ENCODE data around the gene DYSF.
"Not testable (repeated sequence)": the region's sequence is repeated elsewhere in the genome, so short reads cannot be mapped to it uniquely, and the experiment has no call there.

The DYSF gene

GRCh38 chr2:71484354-71484753 lies 31.0 kb downstream of the DYSF start:
- H3K4me3 ChIP-seq (ENCODE audit: low read depth, low read length): no peak overlapping the region
- no peak for DNase-seq (ENCODE audit: low read depth)
- in situ Hi-C loops (cut with HindIII; ENCODE audit: low sequenced_read_pairs): no loop called here
- TF ChIP-seq CTCF (IDR thresholded peaks at IDR 0.05; ENCODE audit: low read depth, low read length, missing control alignments): no peak

- no peak for TF ChIP-seq CTCF (IDR thresholded peaks at IDR 0.05; ENCODE audit: low read depth, low read length, missing control alignments)
- no peak for DNase-seq (ENCODE audit: low read depth)
- no peak overlapping the region for H3K4me3 ChIP-seq (ENCODE audit: low read depth, low read length)
- in situ Hi-C loops (cut with HindIII; ENCODE audit: low sequenced_read_pairs): no loop called here
Observed at GRCh38 chr2:71486881-71487640, 33.7 kb downstream of the DYSF start.

GRCh38 chr2:71491551-71491950 lies 38.2 kb downstream of the DYSF start:
- H3K4me3 ChIP-seq (ENCODE audit: low read depth, low read length); in situ Hi-C loops (cut with HindIII; ENCODE audit: low sequenced_read_pairs); DNase-seq (ENCODE audit: low read depth): not testable (repeated sequence)

GRCh38 chr2:71492112-71492511 lies 38.8 kb downstream of the DYSF start:
- no peak overlapping the region for H3K4me3 ChIP-seq (ENCODE audit: low read depth, low read length)
- in situ Hi-C loops (cut with HindIII; ENCODE audit: low sequenced_read_pairs): no loop called here
- no peak for DNase-seq (ENCODE audit: low read depth)
- no peak for TF ChIP-seq CTCF (IDR thresholded peaks at IDR 0.05; ENCODE audit: low read depth, low read length, missing control alignments)

GRCh38 chr2:71494091-71494490 lies 40.7 kb downstream of the DYSF start:
- no peak for TF ChIP-seq CTCF (IDR thresholded peaks at IDR 0.05; ENCODE audit: low read depth, low read length, missing control alignments)
- H3K4me3 ChIP-seq (ENCODE audit: low read depth, low read length): no peak overlapping the region
- no peak for DNase-seq (ENCODE audit: low read depth)
- in situ Hi-C loops (cut with HindIII; ENCODE audit: low sequenced_read_pairs): no loop called here

GRCh38 chr2:71494523-71495155 lies 41.3 kb downstream of the DYSF start:
- no peak overlapping the region for H3K4me3 ChIP-seq (ENCODE audit: low read depth, low read length)
- TF ChIP-seq CTCF (IDR thresholded peaks at IDR 0.05; ENCODE audit: low read depth, low read length, missing control alignments): no peak
- in situ Hi-C loops (cut with HindIII; ENCODE audit: low sequenced_read_pairs): no loop called here
- no peak for DNase-seq (ENCODE audit: low read depth)

GRCh38 chr2:71496156-71496770 lies 42.9 kb downstream of the DYSF start:
- DNase-seq (ENCODE audit: low read depth): no peak
- in situ Hi-C loops (cut with HindIII; ENCODE audit: low sequenced_read_pairs): no loop called here
- H3K4me3 ChIP-seq (ENCODE audit: low read depth, low read length): no peak overlapping the region
- TF ChIP-seq CTCF (IDR thresholded peaks at IDR 0.05; ENCODE audit: low read depth, low read length, missing control alignments): no peak

Measured in astrocyte of the cerebellum (primary cell).